ENCODE measurements around the gene EHD1.

- TF ChIP-seq CTCF (IDR thresholded peaks at IDR 0.05), result no peak
- no peak for TF ChIP-seq POLR2A (IDR thresholded peaks at IDR 0.05)
These were observed 75.9 kb downstream of the EHD1 start for GRCh38 chr11:64802370-64803157.

Data from ovary (tissue), 3 donors.